A673 (cell line): ENCODE data around the gene DACT1.

Source experiments
- EZH2 ChIP-seq: fragments of 200-600 bp; sonication (generic); IDR thresholded peaks from 2 replicates; pipeline ENCODE4 v1.6.1; 2017; ENCODE audit warnings: borderline replicate concordance, low read depth, mild to moderate bottlenecking, mixed read lengths, antibody characterized with exemption, low read length; ENCODE audit not compliant: poor library complexity, severe bottlenecking
- TF ChIP-seq, protein P1 (sequence below): fragments of 300-800, 200-600 bp; sonication (generic); conservative IDR thresholded peaks from 2 replicates; pipeline ENCODE4 v1.5.1; 2017; ENCODE audit warnings: low read depth, mild to moderate bottlenecking, antibody characterized with exemption, low read length, moderate library complexity, mixed read lengths

DNA sequence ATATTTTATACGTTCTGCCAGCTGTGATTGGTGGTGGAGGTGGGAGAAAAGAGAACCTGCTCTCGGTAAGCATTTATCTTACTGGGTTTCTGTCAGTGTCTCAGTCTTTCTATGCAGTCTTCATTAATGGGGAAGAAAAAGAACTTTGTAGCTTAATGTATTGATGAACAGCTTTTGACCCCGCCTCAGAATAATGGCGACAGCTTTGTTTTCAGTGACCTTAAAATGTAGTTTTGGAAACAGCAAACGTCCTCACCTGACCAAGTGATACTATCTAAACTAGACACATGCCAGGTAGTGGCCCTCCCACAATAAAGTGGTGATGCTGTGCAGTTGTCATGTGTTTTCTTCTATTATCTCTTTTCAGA is 1.4 kb downstream of the DACT1 start:
- TF ChIP-seq, protein P1, sequence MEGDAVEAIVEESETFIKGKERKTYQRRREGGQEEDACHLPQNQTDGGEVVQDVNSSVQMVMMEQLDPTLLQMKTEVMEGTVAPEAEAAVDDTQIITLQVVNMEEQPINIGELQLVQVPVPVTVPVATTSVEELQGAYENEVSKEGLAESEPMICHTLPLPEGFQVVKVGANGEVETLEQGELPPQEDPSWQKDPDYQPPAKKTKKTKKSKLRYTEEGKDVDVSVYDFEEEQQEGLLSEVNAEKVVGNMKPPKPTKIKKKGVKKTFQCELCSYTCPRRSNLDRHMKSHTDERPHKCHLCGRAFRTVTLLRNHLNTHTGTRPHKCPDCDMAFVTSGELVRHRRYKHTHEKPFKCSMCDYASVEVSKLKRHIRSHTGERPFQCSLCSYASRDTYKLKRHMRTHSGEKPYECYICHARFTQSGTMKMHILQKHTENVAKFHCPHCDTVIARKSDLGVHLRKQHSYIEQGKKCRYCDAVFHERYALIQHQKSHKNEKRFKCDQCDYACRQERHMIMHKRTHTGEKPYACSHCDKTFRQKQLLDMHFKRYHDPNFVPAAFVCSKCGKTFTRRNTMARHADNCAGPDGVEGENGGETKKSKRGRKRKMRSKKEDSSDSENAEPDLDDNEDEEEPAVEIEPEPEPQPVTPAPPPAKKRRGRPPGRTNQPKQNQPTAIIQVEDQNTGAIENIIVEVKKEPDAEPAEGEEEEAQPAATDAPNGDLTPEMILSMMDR: no peak
- no peak for TF ChIP-seq EZH2
